HG03342 (cell line): ENCODE data around the gene GPS1.

Experiments
- ATAC-seq: cut with Tn5 transposase; IDR thresholded peaks from one replicate; pipeline ENCODE4 v1.9.1; 2021; ENCODE audit warnings: mild to moderate bottlenecking, moderate library complexity; ENCODE audit not compliant: unreplicated experiment

The GPS1 gene

DNA sequence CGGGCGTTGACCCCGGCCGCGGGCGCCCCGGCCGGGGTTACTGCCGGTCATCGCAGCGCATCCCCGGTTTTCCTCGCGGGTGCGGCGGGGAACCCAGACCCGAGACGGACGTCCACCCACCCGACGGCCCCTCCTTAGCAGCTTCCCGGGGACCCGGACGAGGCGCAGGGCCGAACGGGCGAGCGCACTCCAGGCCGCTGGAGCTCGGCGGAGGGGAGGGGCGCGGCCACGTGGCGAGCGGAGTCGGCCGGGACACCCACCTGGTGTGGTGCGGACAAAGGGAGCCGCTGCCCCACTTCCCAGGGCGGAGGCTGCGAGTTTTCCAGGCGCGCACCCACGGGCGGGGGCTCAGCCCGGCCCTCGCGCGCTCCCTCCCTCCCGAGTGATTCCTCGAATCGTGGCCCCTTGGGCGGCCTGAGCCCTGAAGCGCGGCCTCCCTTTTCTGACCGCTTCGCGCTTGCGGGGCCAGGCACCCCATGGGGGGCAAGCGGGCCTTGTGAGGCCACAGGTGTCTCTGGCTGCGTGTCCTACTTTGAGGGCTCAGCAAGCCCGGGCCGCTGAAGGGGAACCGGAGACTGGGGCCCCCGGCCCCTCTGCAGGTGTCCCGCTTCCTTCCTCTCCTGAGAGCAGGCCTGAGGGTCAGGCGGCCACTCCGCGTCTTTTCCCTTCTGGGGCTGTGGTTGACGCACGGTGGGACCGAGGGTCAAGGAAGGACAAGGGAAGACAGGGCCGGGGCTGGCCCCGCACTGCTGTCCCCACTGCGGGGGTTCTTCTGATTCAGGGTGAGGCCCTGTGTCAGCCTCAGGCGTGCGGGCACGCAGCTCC is 47.5 kb downstream of the GPS1 start:
- peak; percentile 3 for ATAC-seq

GRCh38 chr17:82100502-82101298 is 49.0 kb downstream of the GPS1 start:
- ATAC-seq, result no peak

- ATAC-seq, result no peak
Measured at GRCh38 chr17:82101301-82101715, 49.6 kb downstream of the GPS1 start.

DNA sequence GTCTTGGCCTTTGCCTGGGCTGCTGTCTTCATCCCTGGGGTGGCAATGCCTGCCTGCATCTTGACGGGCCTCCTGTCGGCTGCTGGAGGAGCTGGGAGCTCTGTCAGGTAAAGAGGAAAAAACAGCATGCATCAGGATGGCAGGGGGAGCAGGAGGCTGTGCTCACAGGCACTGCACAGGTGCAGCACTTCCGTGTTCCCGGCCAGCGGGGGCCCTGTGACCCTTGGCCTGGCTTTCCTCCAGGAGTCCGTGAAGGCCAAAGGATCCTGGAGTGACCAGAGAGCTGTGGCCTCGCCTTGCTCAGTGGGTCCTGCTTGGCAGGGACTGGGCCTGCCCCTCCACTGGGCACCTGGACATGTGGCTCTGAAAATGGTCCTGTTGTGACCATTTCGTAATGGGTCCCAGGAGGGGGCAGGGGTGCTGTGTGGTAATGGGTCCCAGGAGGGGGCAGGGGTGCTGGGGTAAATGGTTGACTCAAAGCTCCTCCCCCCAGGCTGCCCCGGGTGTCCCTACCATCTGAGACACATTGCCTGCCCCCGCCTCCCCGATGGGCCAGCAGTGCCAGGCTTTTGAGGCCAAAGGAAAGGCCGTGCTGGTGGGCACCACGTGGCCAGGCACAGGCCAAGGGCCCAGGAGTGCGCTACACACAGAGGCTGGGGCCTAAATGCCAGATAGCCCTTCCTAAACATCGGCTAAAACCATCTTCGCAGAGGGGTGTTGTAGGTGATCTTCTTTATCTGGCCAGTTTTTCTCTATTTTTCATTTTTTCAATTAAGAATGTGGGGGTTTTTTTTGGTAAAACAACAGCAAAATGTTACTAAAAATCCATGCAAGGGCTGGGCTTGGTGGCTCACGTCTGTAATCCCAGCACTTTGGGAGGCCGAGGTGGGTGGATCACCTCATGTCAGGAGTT is 50.3 kb downstream of the GPS1 start:
- no peak for ATAC-seq

- no peak for ATAC-seq
Measured at GRCh38 chr17:82103553-82104451, 52.1 kb downstream of the GPS1 start.

DNA sequence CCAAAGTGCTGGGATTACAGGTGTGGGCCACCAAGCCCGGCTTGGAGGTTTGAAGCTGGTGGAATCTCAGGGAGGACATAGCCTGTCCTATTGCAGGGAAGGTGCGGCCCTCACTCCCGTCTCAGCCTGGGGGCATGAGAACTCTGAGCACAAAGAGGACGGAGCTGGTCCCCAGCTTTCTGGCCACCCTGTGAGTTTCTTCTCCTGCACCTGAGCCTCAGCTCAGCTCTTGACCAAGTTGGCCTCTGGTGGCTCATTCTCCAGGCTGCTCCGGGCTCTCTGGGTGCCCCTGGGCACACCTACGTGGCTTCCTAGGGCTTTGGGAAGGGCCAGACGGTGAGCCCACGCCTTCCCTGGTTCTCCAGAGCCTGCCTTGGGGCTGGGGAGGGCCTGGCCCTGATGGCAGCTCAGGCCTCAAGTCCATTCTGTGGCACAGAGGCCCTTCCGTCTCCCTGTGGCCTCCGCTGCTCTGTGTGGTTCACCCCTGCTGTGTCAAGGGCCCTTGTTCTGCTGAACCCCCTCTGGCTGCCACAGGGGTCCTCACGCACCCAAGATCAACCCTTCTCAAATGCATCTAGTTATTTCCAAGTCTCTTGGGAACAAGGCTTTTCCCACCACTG is 53.2 kb downstream of the GPS1 start:
- ATAC-seq, result no peak

DNA sequence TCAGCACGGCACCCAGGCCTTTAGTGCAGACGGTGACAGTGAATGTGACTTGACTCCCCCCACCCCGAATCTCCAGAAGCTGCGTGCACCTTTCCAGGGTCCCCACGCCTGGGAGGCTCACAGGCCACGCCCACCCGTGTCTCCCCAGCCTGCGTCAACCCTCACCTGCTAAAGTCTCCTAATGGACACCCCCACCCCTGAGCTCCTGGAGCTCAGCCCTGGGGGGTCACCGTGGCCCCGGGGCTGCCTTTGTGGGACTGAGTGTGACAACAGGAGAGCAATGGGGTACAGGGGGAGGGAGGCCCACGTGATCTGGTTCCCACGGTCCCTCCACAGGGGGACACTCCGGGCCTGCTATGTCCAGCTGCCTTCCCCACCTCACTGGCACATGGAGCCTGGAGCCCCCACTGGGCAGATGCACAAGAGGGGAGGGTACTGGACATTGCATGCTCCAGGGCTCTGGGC is 53.8 kb downstream of the GPS1 start:
- ATAC-seq, result no peak

DNA sequence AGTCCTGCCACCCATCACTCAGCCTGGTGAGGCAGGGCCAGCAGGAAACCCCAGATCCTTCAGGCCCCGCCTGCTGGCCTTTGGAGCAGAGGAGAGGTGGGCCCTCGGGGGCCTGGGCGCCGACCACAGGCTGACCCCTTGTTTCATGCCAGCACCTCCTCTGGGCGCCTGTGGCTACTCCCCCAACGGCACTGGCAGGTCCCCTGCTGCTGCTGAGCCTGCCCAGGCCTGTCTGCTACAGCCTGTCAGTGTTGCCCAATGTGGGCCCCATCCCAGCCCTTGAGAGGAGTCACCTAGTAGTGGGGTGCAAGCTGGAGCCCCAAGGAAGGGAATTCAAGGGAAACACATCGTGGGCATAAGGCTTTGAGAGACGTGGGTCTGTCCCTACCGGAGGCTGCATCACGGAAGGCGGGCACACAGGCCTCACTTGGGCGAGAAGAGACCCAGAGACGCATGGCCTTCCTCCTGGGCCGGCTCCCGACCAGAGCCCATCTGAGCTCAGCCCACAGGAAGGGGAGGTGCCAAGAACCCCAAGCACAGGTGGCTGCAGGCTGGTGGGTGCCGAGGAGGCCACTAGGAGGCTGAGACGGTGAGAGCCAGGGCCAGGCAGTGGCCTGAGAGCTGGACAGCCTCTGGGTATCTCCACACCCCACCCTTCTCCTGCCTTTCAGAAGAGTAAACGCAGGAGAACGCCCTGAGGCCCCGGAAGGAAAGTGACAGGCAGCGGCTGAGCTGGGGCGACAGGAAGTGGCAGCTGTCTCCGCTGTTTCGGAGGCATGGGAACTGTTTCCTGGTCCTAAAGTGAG is 54.4 kb downstream of the GPS1 start:
- peak; percentile 74 for ATAC-seq

DNA sequence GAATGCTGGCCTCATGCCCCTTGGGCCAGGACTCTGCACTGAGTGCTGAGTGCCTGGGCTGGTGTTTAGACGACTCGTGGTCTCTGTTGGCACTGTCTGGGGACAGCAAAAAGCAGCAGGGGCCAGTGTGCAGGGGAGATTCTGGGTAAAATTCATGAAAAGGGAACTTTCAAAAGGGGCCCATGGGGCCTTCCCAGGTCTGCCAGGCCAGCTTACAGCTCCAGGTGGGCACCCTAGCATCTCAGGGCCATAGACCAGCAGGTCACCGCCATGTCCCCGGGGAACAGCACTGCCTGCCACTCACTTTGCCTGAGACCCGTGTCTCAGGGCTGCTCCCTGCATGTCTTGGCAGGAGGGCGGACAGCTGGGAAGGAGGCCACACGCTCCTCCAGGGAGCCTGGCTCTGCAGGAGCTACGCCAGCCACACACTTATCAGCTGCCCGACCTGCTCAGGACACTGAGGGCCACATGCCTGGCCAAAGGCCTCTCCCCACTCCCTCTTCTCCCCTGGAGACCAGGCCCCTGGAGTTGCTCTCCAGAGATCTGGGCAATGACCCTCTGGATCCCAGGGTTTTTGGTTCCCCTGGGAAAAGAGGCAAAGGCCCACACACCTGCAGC is 55.1 kb downstream of the GPS1 start:
- no peak for ATAC-seq
